B cell (primary cell): ENCODE measurements around the gene GALNT18. TPM values are rescaled to one million over a fixed set of nuclear protein-coding genes. Genes with fewer than 3 reads are reported as not detected.

ENCODE experiments used
- ATAC-seq: fragments of 200-7000 bp; cut with Tn5 transposase; one replicate; pipeline ENCODE4 v1.10.0; 2021; ENCODE audit warnings: low read depth, mild to moderate bottlenecking, moderate number of reproducible peaks, moderate library complexity
- CTCF ChIA-PET: fragments of 350-600 bp; sonication (Branson Sonifier 250); formaldehyde crosslinking; loops from one replicate; lab custom pipeline; 2021; ENCODE audit warnings: antibody characterized with exemption, inconsistent platforms; lab: Charles Lee
- POLR2A ChIA-PET: fragments of 350-600 bp; sonication (Branson Sonifier 250); formaldehyde crosslinking; loops from one replicate; lab custom pipeline; 2021; ENCODE audit warnings: antibody characterized with exemption; lab: Charles Lee
- DNase-seq: peaks from one replicate; pipeline ENCODE4 v3.0.0; 2013
- H2AFZ ChIP-seq: 2 replicates; pipeline ENCODE4 v1.6.1; 2012; ENCODE audit warnings: mild to moderate bottlenecking, low read depth, low read length; ENCODE audit not compliant: insufficient read depth, poor library complexity, severe bottlenecking
- H3K27ac ChIP-seq, 2 donors: 1 replicate in 1 of 2; 2 replicates in 1 of 2; pipeline ENCODE4 v1.5.1; 2012 to 2013; ENCODE audit warnings: low read length in 2 of 2, mild to moderate bottlenecking in 2 of 2, moderate library complexity in 1 of 2
- H3K27me3 ChIP-seq, 4 experiments: fragments of 200-600 bp in 1 of 4; sonication (generic) in 1 of 4; replicated peaks in 1 of 4; 1 replicate in 2 of 4; 2 replicates in 2 of 4; pipeline versions ENCODE4 v1.6.1 to v1.7.0; 2013 to 2016; ENCODE audit warnings: low read length in 3 of 4, mild to moderate bottlenecking in 2 of 4, mixed read lengths in 1 of 4, moderate library complexity in 1 of 4; ENCODE audit not compliant: insufficient read depth in 4 of 4, control insufficient read depth in 3 of 4; ENCODE audit errors: control extremely low read depth in 1 of 4
- H3K36me3 ChIP-seq, 2 experiments: replicated peaks in 1 of 2; 1 replicate in 1 of 2; 2 replicates in 1 of 2; pipeline versions ENCODE4 v1.6.1 to v1.7.1; 2013; ENCODE audit warnings: low read length in 1 of 2; ENCODE audit not compliant: insufficient read depth in 2 of 2, control insufficient read depth in 1 of 2; ENCODE audit errors: control extremely low read depth in 1 of 2, extremely low read depth in 1 of 2
- H3K4me1 ChIP-seq, 2 donors: fragments of 200-600 bp in 1 of 2; sonication (generic) in 1 of 2; 1 replicate in 1 of 2; 2 replicates in 1 of 2; pipeline versions ENCODE4 v1.5.1 to v1.6.1; 2013 to 2017; ENCODE audit warnings: low read length in 2 of 2; ENCODE audit not compliant: control insufficient read depth in 2 of 2, insufficient read depth in 2 of 2
- H3K4me2 ChIP-seq: replicated peaks from 2 replicates; pipeline ENCODE3; 2012; ENCODE audit warnings: mild to moderate bottlenecking, low read depth, low read length; ENCODE audit not compliant: poor library complexity, severe bottlenecking
- H3K4me3 ChIP-seq, 5 experiments: fragments of 200-600 bp in 1 of 5; sonication (generic) in 1 of 5; 1 replicate in 3 of 5; 2 replicates in 2 of 5; pipeline versions ENCODE4 v1.5.1 to v1.7.0; 2011 to 2016; ENCODE audit warnings: low read length in 4 of 5, mild to moderate bottlenecking in 4 of 5, low read depth in 2 of 5, control low read depth in 1 of 5, moderate library complexity in 1 of 5; ENCODE audit not compliant: insufficient read depth in 1 of 5; ENCODE audit errors: control extremely low read depth in 1 of 5, extremely low read depth in 1 of 5
- H3K79me2 ChIP-seq: fragments of 200-600 bp; sonication (generic); one replicate; pipeline ENCODE4 v1.6.0; 2016; ENCODE audit warnings: low read length; ENCODE audit not compliant: control insufficient read depth, insufficient read depth
- H3K9ac ChIP-seq: fragments of 200-600 bp; sonication (generic); 2 replicates; pipeline ENCODE4 v1.6.1; 2017; ENCODE audit warnings: mild to moderate bottlenecking, low read length, moderate library complexity
- H3K9me3 ChIP-seq, 3 donors: one replicate each; pipeline versions ENCODE4 v1.6.1 to v1.7.1; 2013; ENCODE audit warnings: low read length in 2 of 3; ENCODE audit not compliant: control insufficient read depth in 2 of 3, insufficient read depth in 1 of 3; ENCODE audit errors: control extremely low read depth in 1 of 3
- H4K20me1 ChIP-seq: 2 replicates; pipeline ENCODE4 v1.6.0; 2012; ENCODE audit warnings: mild to moderate bottlenecking, low read length; ENCODE audit not compliant: insufficient read depth, control insufficient read depth, poor library complexity, severe bottlenecking
- H3K27ac Mint-ChIP-seq: one replicate; pipeline ENCODE4 v1.8.0; 2021; ENCODE audit warnings: mixed read lengths
- H3K27me3 Mint-ChIP-seq: one replicate; pipeline ENCODE4 v1.8.0; 2021; ENCODE audit warnings: mixed read lengths
- H3K4me1 Mint-ChIP-seq: one replicate; pipeline ENCODE4 v1.8.0; 2021; ENCODE audit warnings: mixed read lengths
- H3K4me3 Mint-ChIP-seq: one replicate; pipeline ENCODE4 v1.8.0; 2021; ENCODE audit warnings: mixed read lengths
- H3K9me3 Mint-ChIP-seq: one replicate; pipeline ENCODE4 v1.8.0; 2022; ENCODE audit warnings: mixed read lengths; ENCODE audit not compliant: insufficient read depth
- EZH2 ChIP-seq: IDR thresholded peaks from 2 replicates; pipeline ENCODE4 v1.6.1; 2012; ENCODE audit warnings: borderline replicate concordance, low read depth, mild to moderate bottlenecking, moderate library complexity, low read length; ENCODE audit not compliant: insufficient read depth, poor library complexity, severe bottlenecking
- WGBS: methylation state at CpG from one replicate; pipeline ENCODE4 v1.1.5; 2013; ENCODE audit warnings: missing lambda C conversion rate; ENCODE audit not compliant: insufficient coverage; 5-methylcytosine and 5-hydroxymethylcytosine counted together
- intact Hi-C: fragments of 100-400 bp; cut with micrococcal nuclease; formaldehyde crosslinking; loops from one replicate; pipeline ENCODE4 v1.10.0; 2022
- polyA plus RNA-seq: library from polyadenylated mRNA; depleted of rRNA; stranded (reverse); fragments of >200 nt; gene quantifications from 2 replicates; pipeline ENCODE4 v1.2.3, GENCODE V29; 2012
- total RNA-seq, 2 donors: library from RNA; stranded (reverse); fragments of 120-200 nt in 1 of 2; gene quantifications; 1 replicate in 1 of 2; 2 replicates in 1 of 2; pipeline versions ENCODE4 v1.2.3 to v1.2.4, GENCODE V29; 2013 to 2022
- TF ChIP-seq, protein P1 (sequence below): fragments of 200-600 bp; IDR thresholded peaks from one replicate; pipeline ENCODE4 v1.8.0; 2022; ENCODE audit warnings: antibody characterized with exemption, mild to moderate bottlenecking

GALNT18 gene
- total and polyA plus RNA-seq, 2 donors (not counting 1 experiment from before 2014, with no cell fraction given): not detected

DNA sequence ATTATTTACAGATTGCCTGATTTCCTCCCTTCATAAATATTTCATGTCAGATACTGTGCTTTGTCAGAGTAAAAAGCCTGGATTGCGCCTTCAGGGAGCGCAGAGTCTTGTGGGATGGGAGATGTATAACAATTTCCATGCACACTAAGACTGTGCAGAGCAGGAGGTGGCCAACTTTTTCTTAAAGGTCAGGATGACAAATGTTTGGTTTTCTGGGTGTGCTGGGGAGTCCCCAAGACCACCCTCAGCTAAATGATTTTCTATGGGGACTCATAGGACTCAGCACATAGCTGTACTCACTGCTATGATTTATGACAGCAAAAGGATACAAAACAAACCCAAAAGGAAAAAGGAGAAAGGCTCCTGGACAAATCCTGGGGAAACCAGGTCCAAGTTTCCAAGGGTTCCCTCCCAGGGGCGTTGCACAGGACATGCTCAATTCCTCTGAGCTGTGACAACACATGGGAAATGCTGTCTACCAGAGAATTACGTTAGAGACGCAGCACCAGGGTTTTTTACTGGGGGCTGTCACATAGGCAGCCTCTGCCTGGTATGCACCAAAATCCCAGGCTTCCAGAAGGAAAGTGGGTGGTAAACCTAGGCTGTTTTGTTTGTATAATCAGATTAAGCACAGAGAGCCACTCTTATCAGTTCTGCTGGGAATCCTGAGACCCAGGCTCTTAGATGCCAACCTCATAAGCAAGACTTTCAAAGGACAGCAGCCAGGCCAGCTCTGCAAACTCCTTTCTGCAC, 327.8 kb downstream of the GALNT18 start:
- ATAC-seq: no peak
- H3K4me1 ChIP-seq: no peaks in the 10 kb centered on the region
- no peaks in the 10 kb centered on the region for H4K20me1 ChIP-seq
- no peak overlapping the region for H3K4me2 ChIP-seq
- no peaks in the 10 kb centered on the region for H3K27me3 Mint-ChIP-seq
- 74% methylated on average over 3 of the region's 5 CpGs for whole genome bisulfite sequencing
- H3K4me1 Mint-ChIP-seq: no peaks in the 10 kb centered on the region
- TF ChIP-seq EZH2: no peak
- TF ChIP-seq, protein P1, sequence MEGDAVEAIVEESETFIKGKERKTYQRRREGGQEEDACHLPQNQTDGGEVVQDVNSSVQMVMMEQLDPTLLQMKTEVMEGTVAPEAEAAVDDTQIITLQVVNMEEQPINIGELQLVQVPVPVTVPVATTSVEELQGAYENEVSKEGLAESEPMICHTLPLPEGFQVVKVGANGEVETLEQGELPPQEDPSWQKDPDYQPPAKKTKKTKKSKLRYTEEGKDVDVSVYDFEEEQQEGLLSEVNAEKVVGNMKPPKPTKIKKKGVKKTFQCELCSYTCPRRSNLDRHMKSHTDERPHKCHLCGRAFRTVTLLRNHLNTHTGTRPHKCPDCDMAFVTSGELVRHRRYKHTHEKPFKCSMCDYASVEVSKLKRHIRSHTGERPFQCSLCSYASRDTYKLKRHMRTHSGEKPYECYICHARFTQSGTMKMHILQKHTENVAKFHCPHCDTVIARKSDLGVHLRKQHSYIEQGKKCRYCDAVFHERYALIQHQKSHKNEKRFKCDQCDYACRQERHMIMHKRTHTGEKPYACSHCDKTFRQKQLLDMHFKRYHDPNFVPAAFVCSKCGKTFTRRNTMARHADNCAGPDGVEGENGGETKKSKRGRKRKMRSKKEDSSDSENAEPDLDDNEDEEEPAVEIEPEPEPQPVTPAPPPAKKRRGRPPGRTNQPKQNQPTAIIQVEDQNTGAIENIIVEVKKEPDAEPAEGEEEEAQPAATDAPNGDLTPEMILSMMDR: no peak
- no peak overlapping the region for H3K9ac ChIP-seq
- no peaks in the 10 kb centered on the region for H3K79me2 ChIP-seq
- no peak overlapping the region for H2AFZ ChIP-seq
- CTCF ChIA-PET: no interaction called here
- H3K9me3 ChIP-seq: no peaks in the 10 kb centered on the region
- no peaks in the 10 kb centered on the region for H3K27me3 ChIP-seq
- no peak for DNase-seq
- H3K4me3 Mint-ChIP-seq: no peak overlapping the region
- no peak overlapping the region for H3K27ac Mint-ChIP-seq
- no peaks in the 10 kb centered on the region for H3K36me3 ChIP-seq
- H3K4me3 ChIP-seq: no peak overlapping the region
- no peak overlapping the region for H3K27ac ChIP-seq
- intact Hi-C loops: no loop called here
- no peaks in the 10 kb centered on the region for H3K9me3 Mint-ChIP-seq
- POLR2A ChIA-PET: no interaction called here

- WGBS: 91% methylated on average over 10 of the region's 12 CpGs
Observed at GRCh38 chr11:11292839-11293238, 329.0 kb downstream of the GALNT18 start.

More at GRCh38 chr11:11292839-11293238, 329.0 kb downstream of the GALNT18 start:
- intact Hi-C loops: no loop called here
- no peak for DNase-seq
- Histone ChIP-seq H3K4me3 (no peak overlapping the region), H4K20me1 (no peaks in the 10 kb centered on the region), H3K9ac (no peak overlapping the region), H3K4me2 (no peak overlapping the region), H3K27me3 (no peaks in the 10 kb centered on the region), H3K9me3 (no peaks in the 10 kb centered on the region), H3K79me2 (no peaks in the 10 kb centered on the region), H3K4me1 (no peaks in the 10 kb centered on the region), H2AFZ (no peak overlapping the region), H3K36me3 (no peaks in the 10 kb centered on the region), H3K27ac (no peak overlapping the region)
- Mint-ChIP-seq H3K27me3 (peaks cover 7% of the 10 kb centered on the region), H3K4me3 (no peak overlapping the region), H3K9me3 (no peaks in the 10 kb centered on the region), H3K27ac (no peak overlapping the region), H3K4me1 (no peaks in the 10 kb centered on the region)
- TF ChIP-seq, protein P1: no peak
- TF ChIP-seq EZH2: no peak
- ChIA-PET CTCF (no interaction called here), POLR2A (no interaction called here)
- ATAC-seq: no peak
